WI38 (cell line): Measurements from ENCODE around the gene CDH11.

ENCODE experiments used
- H3K4me3 ChIP-seq: 2 replicates; pipeline ENCODE4 v1.5.1; 2011; ENCODE audit warnings: low read depth, mild to moderate bottlenecking, control low read depth, low read length
- TF ChIP-seq, protein P1 (sequence below): IDR thresholded peaks from 2 replicates; pipeline ENCODE4 v1.5.1; 2012; ENCODE audit warnings: low read depth, mild to moderate bottlenecking, control low read depth, low read length

The CDH11 gene

GRCh38 chr16:64989050-64989449, 132.8 kb downstream of the CDH11 start:
- TF ChIP-seq, protein P1, sequence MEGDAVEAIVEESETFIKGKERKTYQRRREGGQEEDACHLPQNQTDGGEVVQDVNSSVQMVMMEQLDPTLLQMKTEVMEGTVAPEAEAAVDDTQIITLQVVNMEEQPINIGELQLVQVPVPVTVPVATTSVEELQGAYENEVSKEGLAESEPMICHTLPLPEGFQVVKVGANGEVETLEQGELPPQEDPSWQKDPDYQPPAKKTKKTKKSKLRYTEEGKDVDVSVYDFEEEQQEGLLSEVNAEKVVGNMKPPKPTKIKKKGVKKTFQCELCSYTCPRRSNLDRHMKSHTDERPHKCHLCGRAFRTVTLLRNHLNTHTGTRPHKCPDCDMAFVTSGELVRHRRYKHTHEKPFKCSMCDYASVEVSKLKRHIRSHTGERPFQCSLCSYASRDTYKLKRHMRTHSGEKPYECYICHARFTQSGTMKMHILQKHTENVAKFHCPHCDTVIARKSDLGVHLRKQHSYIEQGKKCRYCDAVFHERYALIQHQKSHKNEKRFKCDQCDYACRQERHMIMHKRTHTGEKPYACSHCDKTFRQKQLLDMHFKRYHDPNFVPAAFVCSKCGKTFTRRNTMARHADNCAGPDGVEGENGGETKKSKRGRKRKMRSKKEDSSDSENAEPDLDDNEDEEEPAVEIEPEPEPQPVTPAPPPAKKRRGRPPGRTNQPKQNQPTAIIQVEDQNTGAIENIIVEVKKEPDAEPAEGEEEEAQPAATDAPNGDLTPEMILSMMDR, result no peak
- no peak overlapping the region for H3K4me3 ChIP-seq

- TF ChIP-seq, protein P1, result peak; percentile 85
- no peak overlapping the region for H3K4me3 ChIP-seq
These were observed 137.9 kb downstream of the CDH11 start for GRCh38 chr16:64983963-64984362.

- TF ChIP-seq, protein P1, result no peak
These were observed 138.6 kb downstream of the CDH11 start for GRCh38 chr16:64983231-64983630.

GRCh38 chr16:64982581-64982980, 139.3 kb downstream of the CDH11 start:
- H3K4me3 ChIP-seq, result no peak overlapping the region
- TF ChIP-seq, protein P1, result no peak

More at GRCh38 chr16:64983231-64983630, 138.6 kb downstream of the CDH11 start:
- H3K4me3 ChIP-seq, result no peak overlapping the region

- H3K4me3 ChIP-seq, result no peak overlapping the region
- TF ChIP-seq, protein P1, result no peak
These were observed 140.1 kb downstream of the CDH11 start for GRCh38 chr16:64981568-64982281.

DNA sequence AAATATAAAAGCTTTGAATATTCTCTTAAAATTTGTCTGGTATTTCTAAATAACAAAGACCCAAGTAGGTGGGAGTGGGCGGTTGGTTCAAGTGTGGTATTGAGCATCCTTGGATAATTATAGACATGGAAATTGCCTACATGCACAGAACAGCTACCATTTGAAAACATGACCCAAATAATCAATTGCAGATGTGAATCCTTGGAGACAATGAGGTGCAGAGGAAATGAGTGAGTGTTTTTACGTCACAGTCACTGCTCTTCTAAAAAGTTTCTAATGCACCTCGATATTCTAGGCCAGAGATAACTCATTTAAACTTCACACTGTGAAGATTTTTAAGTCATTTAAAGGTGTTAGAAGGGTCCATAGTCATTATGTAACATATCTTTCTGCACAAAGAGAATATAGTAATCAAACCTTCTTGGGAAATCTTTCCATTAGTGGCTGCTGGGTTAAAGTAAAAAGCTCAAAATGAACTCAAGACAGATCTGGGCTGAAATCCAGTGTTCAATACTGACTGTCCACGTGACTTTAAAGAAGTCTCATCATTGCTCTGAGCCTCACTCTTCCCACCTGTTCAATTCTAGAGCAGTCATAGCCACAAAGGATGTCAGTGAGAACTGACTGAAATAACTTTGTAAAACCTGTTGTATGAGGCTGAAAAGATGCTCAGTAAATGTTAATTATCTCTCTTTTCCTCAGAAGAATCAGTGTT, 144.5 kb downstream of the CDH11 start:
- H3K4me3 ChIP-seq, result no peak overlapping the region
- TF ChIP-seq, protein P1, result no peak

DNA sequence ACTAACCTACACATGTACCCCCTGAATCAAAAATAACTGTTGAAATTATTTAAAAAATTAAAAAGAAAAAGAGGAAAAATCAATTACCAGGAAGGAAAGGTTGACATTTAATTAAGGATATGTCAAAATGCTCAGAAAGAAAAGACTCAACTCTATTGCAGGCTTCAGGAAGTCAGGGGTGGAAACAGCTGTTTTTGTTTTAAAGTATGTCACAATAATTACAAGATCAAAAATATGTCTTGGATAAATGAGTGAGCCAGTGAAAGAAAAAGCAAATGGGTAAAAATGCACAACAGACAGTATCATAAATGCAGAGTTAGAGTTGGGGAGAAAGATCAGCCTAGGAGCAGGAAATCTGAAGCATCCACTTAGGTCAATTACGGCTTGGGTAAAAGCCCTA, 146.0 kb downstream of the CDH11 start:
- TF ChIP-seq, protein P1, result no peak
- H3K4me3 ChIP-seq, result no peak overlapping the region
